ENCODE results near the gene FGF12. TPM values are rescaled to one million over a fixed set of nuclear protein-coding genes. Genes with fewer than 3 reads are reported as not detected.

Gene FGF12
- total RNA-seq, 4 donors from 2014 or later, result 0.42 to 1.5 (median 0.62) TPM

DNA sequence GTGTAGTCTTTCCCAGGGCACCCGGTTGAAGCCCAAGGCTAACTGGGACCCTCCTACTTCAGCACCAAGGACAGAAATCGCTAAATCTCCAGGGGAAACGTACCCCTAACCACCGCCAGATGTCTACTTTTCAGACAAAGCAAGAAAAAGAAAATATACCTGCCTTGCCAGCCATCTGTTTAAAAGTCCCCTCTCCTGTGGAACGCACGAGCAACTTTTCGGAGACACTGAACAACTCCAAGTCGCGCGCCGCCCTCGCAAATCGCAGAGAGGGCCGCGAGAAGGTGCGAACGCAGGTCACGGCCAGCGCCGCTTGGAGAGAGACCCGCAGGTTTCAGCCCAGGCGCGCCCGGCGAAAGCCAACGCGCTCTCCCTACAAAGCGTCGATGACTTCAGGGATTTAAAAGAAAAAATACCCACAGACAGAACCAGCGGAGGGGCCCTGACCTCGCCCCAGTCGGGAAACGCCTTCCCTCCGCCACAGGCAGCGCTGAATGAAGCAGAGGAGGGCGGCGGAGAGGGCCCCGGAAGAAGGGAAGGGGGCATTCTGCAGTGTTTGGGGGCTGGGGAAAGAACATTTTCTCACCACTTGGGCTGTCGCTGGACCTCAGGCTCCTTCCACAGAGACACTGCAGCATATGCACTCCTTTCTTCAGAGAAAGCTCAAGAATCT is 213.1 kb downstream of the FGF12 start:
- Histone ChIP-seq H3K27ac (no peak overlapping the region), H3K9me3 (peaks cover 0 to 6% (median 0%) of the 10 kb centered on the region in 4 donors), H3K4me1 (peaks cover 0 to 20% (median 3%) of the 10 kb centered on the region in 4 donors), H3K4me3 (peak overlapping the region in 3 of 4 donors; percentile 14 to 47 (median 27)), H3K27me3 (peaks cover 0 to 39% of the 10 kb centered on the region in 2 donors), H3K36me3 (no peaks in the 10 kb centered on the region)
- DNase-seq (ENCODE audit: low spot score in 2 of 2), result no peak
- TF ChIP-seq, protein P1, sequence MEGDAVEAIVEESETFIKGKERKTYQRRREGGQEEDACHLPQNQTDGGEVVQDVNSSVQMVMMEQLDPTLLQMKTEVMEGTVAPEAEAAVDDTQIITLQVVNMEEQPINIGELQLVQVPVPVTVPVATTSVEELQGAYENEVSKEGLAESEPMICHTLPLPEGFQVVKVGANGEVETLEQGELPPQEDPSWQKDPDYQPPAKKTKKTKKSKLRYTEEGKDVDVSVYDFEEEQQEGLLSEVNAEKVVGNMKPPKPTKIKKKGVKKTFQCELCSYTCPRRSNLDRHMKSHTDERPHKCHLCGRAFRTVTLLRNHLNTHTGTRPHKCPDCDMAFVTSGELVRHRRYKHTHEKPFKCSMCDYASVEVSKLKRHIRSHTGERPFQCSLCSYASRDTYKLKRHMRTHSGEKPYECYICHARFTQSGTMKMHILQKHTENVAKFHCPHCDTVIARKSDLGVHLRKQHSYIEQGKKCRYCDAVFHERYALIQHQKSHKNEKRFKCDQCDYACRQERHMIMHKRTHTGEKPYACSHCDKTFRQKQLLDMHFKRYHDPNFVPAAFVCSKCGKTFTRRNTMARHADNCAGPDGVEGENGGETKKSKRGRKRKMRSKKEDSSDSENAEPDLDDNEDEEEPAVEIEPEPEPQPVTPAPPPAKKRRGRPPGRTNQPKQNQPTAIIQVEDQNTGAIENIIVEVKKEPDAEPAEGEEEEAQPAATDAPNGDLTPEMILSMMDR (IDR thresholded peaks at IDR 0.05), result no peak
- no peak for TF ChIP-seq EP300 (IDR thresholded peaks at IDR 0.05)
- no peak for TF ChIP-seq POLR2A (IDR thresholded peaks at IDR 0.05)
- WGBS, 2 donors, result 3 to 6% methylated on average over 37 to 39 of the region's 39 CpGs

DNA sequence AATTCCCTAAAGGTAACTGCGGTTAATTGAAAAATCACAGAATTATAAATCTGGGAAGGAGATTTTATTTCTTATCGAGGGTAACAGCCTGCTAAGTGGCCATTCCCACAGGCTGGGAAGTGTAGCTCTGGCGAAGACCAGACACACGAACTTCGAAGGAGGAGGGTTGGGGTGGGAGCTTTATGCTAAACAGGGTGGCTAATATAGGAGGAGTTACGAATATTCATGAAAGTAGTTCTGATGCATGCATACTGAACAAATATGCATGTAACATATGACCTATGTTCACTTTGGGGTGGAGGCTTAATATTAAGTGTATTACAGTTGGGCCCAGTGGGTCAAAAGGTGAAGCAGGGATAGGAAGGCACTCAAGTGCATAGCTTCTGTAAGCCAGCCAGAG is 221.6 kb downstream of the FGF12 start:
- WGBS, 2 donors, result 75 to 83% methylated on average over 6 of the region's 6 CpGs
- TF ChIP-seq POLR2A (IDR thresholded peaks at IDR 0.05) (no peak), EP300 (IDR thresholded peaks at IDR 0.05) (no peak)
- TF ChIP-seq, protein P1 (IDR thresholded peaks at IDR 0.05), result no peak
- DNase-seq (ENCODE audit: low spot score in 2 of 2), result no peak
- no peak overlapping the region for H3K27ac ChIP-seq
- H3K4me3 ChIP-seq, result no peak overlapping the region
- H3K4me1 ChIP-seq, result no peaks in the 10 kb centered on the region
- peaks cover 0 to 7% (median 0%) of the 10 kb centered on the region in 4 donors for H3K9me3 ChIP-seq
- no peaks in the 10 kb centered on the region for H3K36me3 ChIP-seq
- no peaks in the 10 kb centered on the region for H3K27me3 ChIP-seq

DNA sequence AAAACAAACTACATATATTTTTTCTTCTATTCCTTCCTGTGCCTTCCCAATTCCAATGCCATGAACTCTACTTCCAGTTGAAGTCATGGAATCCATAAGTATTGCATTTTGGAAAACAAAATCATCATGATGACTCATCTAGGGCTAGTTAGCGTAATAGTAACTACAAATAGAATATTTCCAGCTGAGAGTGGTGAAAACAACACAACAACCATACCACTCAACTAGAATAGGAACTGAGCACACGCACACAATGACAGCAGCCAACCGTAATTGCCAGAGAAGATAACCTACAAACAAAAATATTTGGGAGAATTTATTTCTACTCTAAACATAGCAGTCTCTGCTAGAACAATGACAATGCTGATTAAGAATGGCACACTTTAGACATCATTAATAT is 225.9 kb downstream of the FGF12 start:
- no peak for TF ChIP-seq POLR2A (IDR thresholded peaks at IDR 0.05)
- Histone ChIP-seq H3K4me1 (no peaks in the 10 kb centered on the region), H3K27ac (no peak overlapping the region), H3K36me3 (no peaks in the 10 kb centered on the region), H3K27me3 (no peaks in the 10 kb centered on the region), H3K4me3 (no peak overlapping the region), H3K9me3 (peaks cover 0 to 4% (median 0%) of the 10 kb centered on the region in 4 donors)
- 81 to 83% methylated on average over 3 of the region's 3 CpGs for WGBS, 2 donors
- no peak for DNase-seq (ENCODE audit: low spot score in 2 of 2)

DNA sequence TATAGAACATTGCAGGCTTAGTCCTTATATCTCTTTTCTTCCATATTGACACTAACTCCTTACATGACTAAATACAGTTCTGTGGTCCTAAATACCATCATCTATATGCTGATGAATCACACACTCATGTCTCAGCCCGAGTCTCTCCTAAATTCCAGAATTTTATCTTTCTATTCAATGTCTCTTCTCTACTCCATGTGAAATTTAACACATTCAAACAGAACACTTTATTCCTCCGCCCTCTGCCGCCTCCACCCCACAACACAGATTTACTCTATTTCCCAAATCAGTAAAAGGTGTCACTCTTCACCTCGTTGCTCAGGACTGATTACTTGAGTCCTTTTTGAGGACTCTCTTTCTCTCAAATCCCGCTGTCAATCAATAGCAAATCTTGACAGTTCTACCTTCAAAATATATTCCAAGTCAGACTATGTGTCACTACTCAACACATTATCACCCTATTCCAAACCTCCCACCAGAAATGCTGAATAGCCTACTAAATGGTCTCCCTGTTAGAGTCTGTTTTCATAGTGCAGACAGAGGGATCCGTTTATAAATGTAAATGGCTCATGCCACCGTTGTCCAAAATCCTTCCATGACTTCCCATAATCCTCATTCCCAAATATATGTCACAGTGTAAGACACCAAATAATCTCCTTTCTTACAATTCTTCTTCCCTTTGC is 230.3 kb downstream of the FGF12 start:
- Histone ChIP-seq H3K4me1 (no peaks in the 10 kb centered on the region), H3K27me3 (no peaks in the 10 kb centered on the region), H3K27ac (no peak overlapping the region), H3K9me3 (no peaks in the 10 kb centered on the region), H3K36me3 (no peaks in the 10 kb centered on the region), H3K4me3 (no peak overlapping the region)
- 62 to 66% methylated on average over 7 of the region's 7 CpGs for WGBS, 2 donors
- TF ChIP-seq EP300 (IDR thresholded peaks at IDR 0.05), result no peak
- TF ChIP-seq POLR2A (IDR thresholded peaks at IDR 0.05), result no peak
- TF ChIP-seq, protein P1 (IDR thresholded peaks at IDR 0.05), result no peak
- DNase-seq (ENCODE audit: low spot score in 2 of 2), result no peak

DNA sequence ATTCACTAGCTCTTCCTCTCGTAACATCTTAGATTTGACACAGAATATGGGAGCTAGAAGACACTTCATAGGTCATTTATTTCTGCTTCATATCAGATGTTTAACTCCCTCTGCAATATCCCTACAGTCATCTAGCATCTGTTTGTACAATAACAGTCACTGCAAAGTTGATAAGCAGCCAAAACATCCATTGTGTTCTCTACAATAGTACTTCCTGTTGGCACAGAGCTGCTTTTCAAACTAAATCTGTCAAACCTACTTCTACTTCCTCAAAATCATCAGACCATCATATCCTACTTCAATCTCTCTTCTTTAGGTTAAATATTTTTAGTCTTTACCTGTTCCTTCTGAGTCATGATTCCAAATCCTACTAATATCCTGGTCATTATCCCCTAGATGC is 233.2 kb downstream of the FGF12 start:
- 48 to 50% methylated on average over 1 of the region's 1 CpG for WGBS, 2 donors
- no peak overlapping the region for H3K27ac ChIP-seq
- TF ChIP-seq POLR2A (IDR thresholded peaks at IDR 0.05) (no peak), EP300 (IDR thresholded peaks at IDR 0.05) (no peak)
- TF ChIP-seq, protein P1 (IDR thresholded peaks at IDR 0.05), result no peak
- no peaks in the 10 kb centered on the region for H3K9me3 ChIP-seq
- DNase-seq (ENCODE audit: low spot score in 2 of 2), result no peak
- no peaks in the 10 kb centered on the region for H3K27me3 ChIP-seq
- H3K4me3 ChIP-seq, result no peak overlapping the region
- H3K4me1 ChIP-seq, result no peaks in the 10 kb centered on the region
- no peaks in the 10 kb centered on the region for H3K36me3 ChIP-seq

All from tibial nerve (tissue), 4 donors.